Upper lobe of left lung (tissue), 6 donors: ENCODE data around the gene PPARD. TPM values are rescaled to one million over a fixed set of nuclear protein-coding genes. Genes with fewer than 3 reads are reported as not detected.

Experiments
- ATAC-seq, 2 donors: fragments of 200-7000 bp; cut with Tn5 transposase; one replicate each; pipeline ENCODE4 v1.9.1; 2022; ENCODE audit warnings: mild to moderate bottlenecking in 2 of 2, moderate library complexity in 2 of 2; ENCODE audit not compliant: low FRiP score in 2 of 2
- DNase-seq, 2 donors: peaks; one replicate each; pipeline ENCODE4 v3.0.0-alpha.2; 2019 to 2020
- H3K27ac ChIP-seq, 4 donors: fragments of 200-600 bp; sonication (generic); one replicate each; pipeline ENCODE4 v1.5.1; 2016 to 2019
- H3K27me3 ChIP-seq, 4 donors: fragments of 200-600 bp; sonication (generic); one replicate each; pipeline ENCODE4 v1.5.1; 2017 to 2019
- H3K36me3 ChIP-seq, 4 donors: fragments of 200-600 bp; sonication (generic); one replicate each; pipeline ENCODE4 v1.5.1; 2016 to 2019
- H3K4me1 ChIP-seq, 4 donors: fragments of 200-600 bp; sonication (generic); one replicate each; pipeline ENCODE4 v1.5.1; 2018 to 2019
- H3K4me3 ChIP-seq, 4 donors: fragments of 200-600 bp; sonication (generic); one replicate each; pipeline ENCODE4 v1.5.1; 2017 to 2019; ENCODE audit warnings: mild to moderate bottlenecking in 2 of 4, moderate library complexity in 1 of 4
- H3K9me3 ChIP-seq, 4 donors: fragments of 200-600 bp; sonication (generic); one replicate each; pipeline ENCODE4 v1.5.1; 2018 to 2019
- EP300 ChIP-seq, 4 donors: sonication (generic); formaldehyde crosslinking; IDR thresholded peaks; one replicate each; pipeline ENCODE4 v1.5.1; 2017; ENCODE audit warnings: antibody characterized with exemption in 4 of 4, control low read depth in 2 of 4
- POLR2A ChIP-seq, 4 donors: fragments of 450-650 bp; IDR thresholded peaks; one replicate each; pipeline ENCODE4 v1.5.1; 2016 to 2017; ENCODE audit warnings: antibody characterized with exemption in 4 of 4, mild to moderate bottlenecking in 2 of 4
- POLR2AphosphoS5 ChIP-seq, 2 donors: sonication (generic); formaldehyde crosslinking; IDR thresholded peaks; one replicate each; pipeline ENCODE4 v1.5.1; 2017; ENCODE audit warnings: antibody characterized with exemption in 2 of 2
- WGBS, 2 donors: methylation state at CpG; one replicate each; pipeline ENCODE4 v1.1.5; 2017 to 2018; 5-methylcytosine and 5-hydroxymethylcytosine counted together
- total RNA-seq, 6 donors: library from RNA; depleted of rRNA in 4 of 6; stranded (reverse); fragments of >200 nt in 4 of 6; gene quantifications; one replicate each; pipeline versions ENCODE4 v1.1.0 to v1.2.1, GENCODE V29; 2016 to 2021
- TF ChIP-seq, protein P1 (sequence below), 6 experiments: fragments of 450-650 bp in 4 of 6; fragments of 200-600 bp in 2 of 6; sonication (generic) in 2 of 6; IDR thresholded peaks; one replicate each; pipeline ENCODE4 v1.5.1; 2016 to 2019; ENCODE audit warnings: antibody characterized with exemption in 6 of 6
- donor health status: DM: no; HTN: no; CAD: no; lungs with moderate emphysema.
- donor health status: DM: no; HTN: yes; CAD: no; lungs with severe emphysema.

Gene PPARD
- total RNA-seq, 6 donors from 2014 or later, result 14.8 to 48.2 (median 31.5) TPM

DNA sequence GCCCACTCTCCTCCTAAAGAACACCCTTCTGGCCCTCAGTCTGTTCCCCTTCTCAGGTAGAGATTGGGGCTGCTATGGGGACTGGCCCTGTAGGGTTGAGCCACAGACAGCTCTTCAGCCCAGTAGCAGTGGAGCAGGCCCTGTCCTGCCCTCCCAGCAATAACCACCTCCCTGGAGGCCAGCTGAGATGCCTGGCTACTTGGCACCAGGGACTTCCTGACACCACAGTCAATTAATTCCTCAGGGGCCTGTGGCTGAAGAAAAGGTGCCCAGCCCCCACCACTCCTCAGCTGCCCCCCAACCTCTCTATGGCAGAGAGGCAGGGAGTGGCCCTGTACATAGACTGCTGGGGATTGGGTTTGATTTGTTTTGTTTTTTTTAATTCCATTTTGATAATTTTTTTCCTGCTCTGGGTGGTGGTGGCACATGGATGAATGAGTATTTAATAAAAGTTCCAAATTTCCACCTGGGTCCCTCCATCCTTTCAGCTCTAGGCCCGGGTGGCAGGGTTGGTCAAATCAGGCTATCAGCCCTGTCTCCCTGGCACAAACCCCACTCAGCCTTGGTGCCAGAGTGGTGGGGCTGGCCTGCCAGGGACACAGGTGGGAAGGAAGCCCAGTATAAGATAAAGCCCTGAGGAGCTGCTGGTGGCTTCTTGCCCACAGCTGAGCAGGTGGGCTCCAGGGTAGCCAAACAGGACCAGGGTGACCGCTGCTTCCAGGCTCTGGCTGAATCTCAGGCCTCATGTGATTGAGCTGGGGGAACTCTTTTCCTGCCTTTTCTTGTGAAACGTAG lies 46.6 kb upstream of the PPARD start:
- H3K4me1 ChIP-seq, result peaks cover 16 to 34% (median 30%) of the 10 kb centered on the region in 4 donors
- H3K4me3 ChIP-seq, result no peak overlapping the region
- 56 to 61% methylated on average over 3 of the region's 3 CpGs for WGBS, 2 donors
- H3K27ac ChIP-seq, result no peak overlapping the region
- no peak for TF ChIP-seq POLR2A (IDR thresholded peaks at IDR 0.05)
- no peak for TF ChIP-seq POLR2AphosphoS5 (IDR thresholded peaks at IDR 0.05)
- TF ChIP-seq EP300 (IDR thresholded peaks at IDR 0.05), result no peak
- TF ChIP-seq, protein P1, sequence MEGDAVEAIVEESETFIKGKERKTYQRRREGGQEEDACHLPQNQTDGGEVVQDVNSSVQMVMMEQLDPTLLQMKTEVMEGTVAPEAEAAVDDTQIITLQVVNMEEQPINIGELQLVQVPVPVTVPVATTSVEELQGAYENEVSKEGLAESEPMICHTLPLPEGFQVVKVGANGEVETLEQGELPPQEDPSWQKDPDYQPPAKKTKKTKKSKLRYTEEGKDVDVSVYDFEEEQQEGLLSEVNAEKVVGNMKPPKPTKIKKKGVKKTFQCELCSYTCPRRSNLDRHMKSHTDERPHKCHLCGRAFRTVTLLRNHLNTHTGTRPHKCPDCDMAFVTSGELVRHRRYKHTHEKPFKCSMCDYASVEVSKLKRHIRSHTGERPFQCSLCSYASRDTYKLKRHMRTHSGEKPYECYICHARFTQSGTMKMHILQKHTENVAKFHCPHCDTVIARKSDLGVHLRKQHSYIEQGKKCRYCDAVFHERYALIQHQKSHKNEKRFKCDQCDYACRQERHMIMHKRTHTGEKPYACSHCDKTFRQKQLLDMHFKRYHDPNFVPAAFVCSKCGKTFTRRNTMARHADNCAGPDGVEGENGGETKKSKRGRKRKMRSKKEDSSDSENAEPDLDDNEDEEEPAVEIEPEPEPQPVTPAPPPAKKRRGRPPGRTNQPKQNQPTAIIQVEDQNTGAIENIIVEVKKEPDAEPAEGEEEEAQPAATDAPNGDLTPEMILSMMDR (IDR thresholded peaks at IDR 0.05), result no peak
- ATAC-seq (no peak), DNase-seq (no peak)
- H3K27me3 ChIP-seq, result no peaks in the 10 kb centered on the region
- peaks cover 11 to 51% (median 35%) of the 10 kb centered on the region in 4 donors for H3K36me3 ChIP-seq
- H3K9me3 ChIP-seq, result no peaks in the 10 kb centered on the region

DNA sequence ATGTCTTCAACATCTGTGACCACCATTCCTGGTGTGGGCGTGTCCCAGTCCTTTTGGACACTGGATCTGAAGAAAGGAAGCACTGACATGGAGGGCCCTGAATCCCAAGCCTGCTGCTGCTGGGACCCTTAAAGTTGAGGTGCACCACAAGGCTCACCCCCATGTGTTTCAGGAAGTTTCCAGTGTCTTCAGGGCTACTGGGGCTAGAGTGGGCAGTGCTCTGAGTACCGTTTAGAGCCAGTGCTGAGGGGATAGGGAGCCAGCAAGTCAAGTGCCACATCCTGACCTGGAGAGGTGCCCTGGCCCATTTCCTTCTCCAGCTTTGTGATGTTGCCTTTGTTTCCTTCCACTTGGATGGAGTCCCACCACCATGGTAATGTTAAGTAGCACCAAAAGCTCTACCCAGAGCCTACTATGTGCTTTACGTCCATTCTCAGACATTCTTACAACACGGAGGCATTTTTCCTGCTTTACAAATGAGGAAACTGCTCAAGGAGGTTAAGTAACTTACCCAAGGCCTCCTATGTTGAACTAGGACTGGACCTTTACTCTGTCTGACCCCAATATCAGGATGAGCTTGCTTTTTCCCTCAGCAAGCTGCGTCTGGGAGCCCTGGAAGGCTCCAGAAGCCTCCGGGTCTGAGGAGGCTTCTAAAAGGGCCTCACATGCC lies 45.3 kb upstream of the PPARD start:
- H3K9me3 ChIP-seq, result no peaks in the 10 kb centered on the region
- H3K36me3 ChIP-seq, result peaks cover 5 to 37% (median 23%) of the 10 kb centered on the region in 4 donors
- peaks cover 19 to 37% (median 34%) of the 10 kb centered on the region in 4 donors for H3K4me1 ChIP-seq
- no peaks in the 10 kb centered on the region for H3K27me3 ChIP-seq
- TF ChIP-seq, protein P1 (IDR thresholded peaks at IDR 0.05), result no peak
- TF ChIP-seq EP300 (IDR thresholded peaks at IDR 0.05) (no peak), POLR2AphosphoS5 (IDR thresholded peaks at IDR 0.05) (no peak), POLR2A (IDR thresholded peaks at IDR 0.05) (no peak)
- no peak for DNase-seq
- WGBS, 2 donors, result 38 to 62% methylated on average over 4 to 6 of the region's 6 CpGs
- H3K27ac ChIP-seq, result peak overlapping the region; percentile 73 to 92 (median 86)
- H3K4me3 ChIP-seq, result peak overlapping the region in 2 of 4 donors; percentile 55 to 57
- ATAC-seq, result no peak

DNA sequence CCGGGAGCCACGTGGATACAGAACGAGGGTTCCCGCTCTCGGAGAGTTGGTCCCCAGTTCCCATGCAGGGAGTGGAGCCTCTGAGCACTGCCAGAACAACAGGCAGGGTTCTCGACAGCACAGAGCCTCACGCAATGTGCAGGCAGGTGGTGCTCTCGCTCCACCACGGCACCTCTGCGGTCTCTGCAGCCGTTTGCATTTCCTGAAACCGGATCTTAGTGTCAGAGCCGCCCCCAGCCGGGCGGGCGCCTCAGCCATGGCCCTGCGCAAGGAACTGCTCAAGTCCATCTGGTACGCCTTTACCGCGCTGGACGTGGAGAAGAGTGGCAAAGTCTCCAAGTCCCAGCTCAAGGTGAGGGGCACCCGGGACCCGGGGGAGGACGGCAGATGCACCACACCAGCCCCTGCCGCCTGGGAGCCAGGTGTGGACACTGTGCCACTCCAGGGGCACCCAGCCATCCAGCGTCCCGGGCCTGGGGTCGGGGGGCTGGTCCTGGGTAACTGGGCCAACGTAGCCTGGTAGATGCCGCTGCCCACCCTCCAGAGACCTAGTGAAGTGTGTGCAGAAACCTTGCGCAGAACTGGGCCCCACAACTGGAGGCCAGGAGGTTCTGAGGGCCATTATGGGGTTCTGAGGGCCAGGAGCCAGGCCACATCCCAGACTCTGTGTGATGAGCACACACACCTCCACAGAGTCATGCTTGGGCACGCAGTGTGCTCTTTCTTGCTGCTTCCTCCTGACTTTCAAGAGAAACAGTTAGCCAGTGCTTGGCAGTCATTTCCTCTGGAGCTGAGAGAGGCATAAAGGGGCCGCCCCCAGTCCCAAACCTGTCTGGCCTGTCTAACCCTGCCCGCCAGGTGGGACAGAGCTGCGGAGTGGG lies 44.5 kb upstream of the PPARD start, which contains the start of gene DEF6:
DEF6 (plus strand) TSS at position 218 of the 881 bp plus-strand sequence; CDS start at position 257, 39 bp downstream.
- Histone ChIP-seq H3K27ac (peak within 1 kb of the TSS; percentile 73 to 92 (median 86)), H3K4me3 (peak within 1 kb of the TSS; percentile 20 to 57 (median 47)), H3K9me3 (no peaks in the 10 kb centered on the region), H3K4me1 (peaks cover 19 to 45% (median 38%) of the 10 kb centered on the region in 4 donors), H3K36me3 (peaks cover 2 to 29% (median 15%) of the 10 kb centered on the region in 4 donors), H3K27me3 (no peaks in the 10 kb centered on the region)
- WGBS, 2 donors, result 22 to 24% methylated on average over 14 to 17 of the region's 35 CpGs
- DNase-seq (peak; percentile 94 to 95), ATAC-seq (peak; percentile 85 to 93)
- peak in 1 of 4 donors; percentile 4 for TF ChIP-seq EP300 (IDR thresholded peaks at IDR 0.05)
- TF ChIP-seq POLR2A (IDR thresholded peaks at IDR 0.05), result peak in 1 of 4 donors; percentile 68
- TF ChIP-seq, protein P1 (IDR thresholded peaks at IDR 0.05), result peak in 5 of 6 experiments; percentile 75 to 96 (median 85)
- peak; percentile 56 for TF ChIP-seq POLR2AphosphoS5 (IDR thresholded peaks at IDR 0.05)

DNA sequence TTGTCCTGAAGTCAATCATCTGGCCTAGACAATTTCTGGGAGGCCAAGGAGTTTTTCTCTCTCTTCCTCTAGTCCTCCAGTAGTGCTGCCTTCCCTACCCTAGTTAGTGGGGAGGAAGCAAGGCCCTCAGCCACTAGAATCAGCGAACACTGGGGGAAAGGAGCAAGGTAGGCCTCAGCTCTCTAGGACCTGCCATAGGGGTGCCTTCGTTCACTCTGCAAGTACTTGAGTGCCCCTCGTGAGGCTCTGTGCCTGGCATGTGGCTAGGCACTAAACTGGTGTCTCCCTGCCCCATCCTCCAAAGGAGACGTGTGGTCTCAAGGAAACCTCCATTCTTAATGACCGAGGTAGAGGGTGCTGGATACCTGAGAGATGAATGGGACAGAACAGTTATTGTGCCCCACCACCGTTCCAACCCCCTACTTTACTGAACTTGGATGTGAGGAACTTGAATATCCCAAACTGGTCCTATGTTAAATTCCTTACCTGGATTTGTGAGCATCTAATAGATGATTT lies 43.7 kb upstream of the PPARD start:
- TF ChIP-seq POLR2A (IDR thresholded peaks at IDR 0.05), result no peak
- TF ChIP-seq POLR2AphosphoS5 (IDR thresholded peaks at IDR 0.05), result no peak
- TF ChIP-seq, protein P1 (IDR thresholded peaks at IDR 0.05), result no peak
- no peak for TF ChIP-seq EP300 (IDR thresholded peaks at IDR 0.05)
- H3K4me1 ChIP-seq, result peaks cover 22 to 52% (median 41%) of the 10 kb centered on the region in 4 donors
- ATAC-seq (peak in 1 of 2 donors; percentile 1), DNase-seq (no peak)
- H3K9me3 ChIP-seq, result no peaks in the 10 kb centered on the region
- H3K36me3 ChIP-seq, result peaks cover 0 to 21% (median 9%) of the 10 kb centered on the region in 4 donors
- peak overlapping the region; percentile 73 to 92 (median 86) for H3K27ac ChIP-seq
- H3K27me3 ChIP-seq, result no peaks in the 10 kb centered on the region
- WGBS, 2 donors, result 67 to 81% methylated on average over 6 of the region's 6 CpGs
- H3K4me3 ChIP-seq, result peak overlapping the region in 3 of 4 donors; percentile 39 to 57 (median 55)
